Peyer's patch (tissue), 4 donors: ENCODE measurements around the gene FLT4. TPM values are rescaled to one million over a fixed set of nuclear protein-coding genes. Genes with fewer than 3 reads are reported as not detected.
"Not testable (repeated sequence)": the region's sequence is repeated elsewhere in the genome, so short reads cannot be mapped to it uniquely, and the experiment has no call there.

Source experiments
- DNase-seq, 3 donors: peaks; one replicate each; pipeline ENCODE4 v3.0.0-alpha.2; 2017 to 2019
- H3K27ac ChIP-seq, 4 donors: fragments of 200-600 bp; sonication (generic); one replicate each; pipeline ENCODE4 v1.5.1; 2016 to 2019
- H3K27me3 ChIP-seq, 2 donors: fragments of 200-600 bp; sonication (generic); one replicate each; pipeline ENCODE4 v1.5.1; 2019
- H3K36me3 ChIP-seq, 3 donors: fragments of 200-600 bp; sonication (generic); one replicate each; pipeline ENCODE4 v1.5.1; 2016 to 2019
- H3K4me1 ChIP-seq, 4 donors: fragments of 200-600 bp; sonication (generic); one replicate each; pipeline ENCODE4 v1.5.1; 2016 to 2019
- H3K4me3 ChIP-seq, 4 donors: fragments of 200-600 bp; sonication (generic); 1 replicate in 3 of 4; 2 replicates in 1 of 4; pipeline ENCODE4 v1.5.1; 2016 to 2019; ENCODE audit warnings: mild to moderate bottlenecking in 1 of 4
- H3K9me3 ChIP-seq, 4 donors: fragments of 200-600 bp; sonication (generic); one replicate each; pipeline ENCODE4 v1.5.1; 2016 to 2019; ENCODE audit warnings: mild to moderate bottlenecking in 1 of 4
- CTCF ChIP-seq, 6 experiments: fragments of 450-650 bp in 4 of 6; fragments of 200-600 bp in 2 of 6; sonication (generic) in 1 of 6; IDR thresholded peaks; one replicate each; pipeline ENCODE4 v1.5.1; 2017 to 2019; ENCODE audit warnings: antibody characterized with exemption in 6 of 6, mild to moderate bottlenecking in 3 of 6, moderate library complexity in 1 of 6
- POLR2A ChIP-seq, 2 donors: fragments of 450-650 bp; IDR thresholded peaks; one replicate each; pipeline ENCODE4 v1.5.1; 2017; ENCODE audit warnings: antibody characterized with exemption in 2 of 2, mild to moderate bottlenecking in 2 of 2, moderate library complexity in 2 of 2
- total RNA-seq, 4 donors: library from RNA; depleted of rRNA; stranded (reverse); fragments of >200 nt; gene quantifications; one replicate each; pipeline ENCODE4 v1.1.0, GENCODE V29; 2016

Gene FLT4
- total RNA-seq, 4 donors from 2014 or later = 3.9 to 17.3 (median 6.1) TPM

- no peaks in the 10 kb centered on the region for H3K9me3 ChIP-seq
- no peak overlapping the region for H3K4me3 ChIP-seq
- no peak overlapping the region for H3K27ac ChIP-seq
- TF ChIP-seq CTCF (IDR thresholded peaks at IDR 0.05) (no peak), POLR2A (IDR thresholded peaks at IDR 0.05) (no peak)
- H3K4me1 ChIP-seq = no peaks in the 10 kb centered on the region
- DNase-seq = no peak
- H3K27me3 ChIP-seq = no peaks in the 10 kb centered on the region
- H3K36me3 ChIP-seq = no peaks in the 10 kb centered on the region
These were observed 16.4 kb upstream of the FLT4 start for GRCh38 chr5:180665682-180666404.

GRCh38 chr5:180658774-180659564, 9.6 kb upstream of the FLT4 start:
- H3K36me3 ChIP-seq = no peaks in the 10 kb centered on the region
- H3K27ac ChIP-seq = no peak overlapping the region
- H3K4me1 ChIP-seq = no peaks in the 10 kb centered on the region
- H3K27me3 ChIP-seq = no peaks in the 10 kb centered on the region
- H3K4me3 ChIP-seq = no peak overlapping the region
- DNase-seq = no peak
- H3K9me3 ChIP-seq = no peaks in the 10 kb centered on the region
- no peak for TF ChIP-seq POLR2A (IDR thresholded peaks at IDR 0.05)
- TF ChIP-seq CTCF (IDR thresholded peaks at IDR 0.05) = no peak

- DNase-seq, H3K4me1 ChIP-seq, H3K9me3 ChIP-seq, H3K27ac ChIP-seq, H3K27me3 ChIP-seq, H3K36me3 ChIP-seq, H3K4me3 ChIP-seq: not testable (repeated sequence)
These were observed 5.8 kb upstream of the FLT4 start for GRCh38 chr5:180655243-180655642.

- TF ChIP-seq POLR2A (IDR thresholded peaks at IDR 0.05) (no peak), CTCF (IDR thresholded peaks at IDR 0.05) (no peak)
- Histone ChIP-seq H3K27me3 (peaks cover 0 to 16% of the 10 kb centered on the region in 2 donors), H3K9me3 (no peaks in the 10 kb centered on the region), H3K27ac (no peak overlapping the region), H3K4me1 (peaks cover 0 to 13% (median 3%) of the 10 kb centered on the region in 4 donors), H3K4me3 (no peak overlapping the region), H3K36me3 (no peaks in the 10 kb centered on the region)
- DNase-seq = no peak
These were observed 3.4 kb upstream of the FLT4 start for GRCh38 chr5:180652771-180653170.

DNA sequence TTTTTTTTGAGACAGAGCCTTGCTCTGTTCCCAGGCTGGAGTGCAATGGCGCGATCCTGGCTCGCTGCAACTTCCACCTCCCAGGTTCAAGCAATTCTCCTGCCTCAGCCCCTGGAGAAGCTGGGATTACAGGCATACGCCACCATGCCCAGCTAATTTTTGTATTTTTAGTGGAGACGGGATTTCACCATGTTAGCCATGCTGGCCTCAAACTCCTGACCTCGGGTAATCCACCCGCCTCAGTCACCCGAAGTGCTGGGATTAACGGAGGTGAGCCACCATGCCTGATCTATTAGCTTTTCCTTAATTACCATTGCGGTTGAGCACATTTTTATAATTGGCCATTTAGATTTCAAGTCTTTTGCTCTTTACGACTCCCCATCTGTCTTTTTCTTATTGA, 2.9 kb upstream of the FLT4 start:
- H3K4me1 ChIP-seq = peaks cover 0 to 13% (median 3%) of the 10 kb centered on the region in 4 donors
- H3K36me3 ChIP-seq = no peaks in the 10 kb centered on the region
- H3K27ac ChIP-seq = no peak overlapping the region
- H3K27me3 ChIP-seq = peaks cover 0 to 16% of the 10 kb centered on the region in 2 donors
- TF ChIP-seq CTCF (IDR thresholded peaks at IDR 0.05) = no peak
- no peak for TF ChIP-seq POLR2A (IDR thresholded peaks at IDR 0.05)
- no peaks in the 10 kb centered on the region for H3K9me3 ChIP-seq
- no peak for DNase-seq
- no peak overlapping the region for H3K4me3 ChIP-seq

GRCh38 chr5:180648658-180649296, 623 bp downstream of the FLT4 start:
- H3K27me3 ChIP-seq = peaks cover 0 to 16% of the 10 kb centered on the region in 2 donors
- H3K4me3 ChIP-seq = peak overlapping the region; percentile 8 to 48 (median 40)
- H3K27ac ChIP-seq = peak overlapping the region in 1 of 4 donors; percentile 38
- H3K36me3 ChIP-seq = no peaks in the 10 kb centered on the region
- peaks cover 0 to 13% (median 3%) of the 10 kb centered on the region in 4 donors for H3K4me1 ChIP-seq
- peak in 2 of 3 donors; percentile 40 to 47 for DNase-seq
- no peak for TF ChIP-seq POLR2A (IDR thresholded peaks at IDR 0.05)
- TF ChIP-seq CTCF (IDR thresholded peaks at IDR 0.05) = no peak
- no peaks in the 10 kb centered on the region for H3K9me3 ChIP-seq
